Esophagus muscularis mucosa (tissue), 4 donors: ENCODE measurements around the gene CARMIL1.

Experiments used
- EP300 ChIP-seq: sonication (generic); formaldehyde crosslinking; IDR thresholded peaks from one replicate; pipeline ENCODE4 v1.6.1; 2017; ENCODE audit warnings: antibody characterized with exemption
- POLR2A ChIP-seq: fragments of 450-650 bp; IDR thresholded peaks from one replicate; pipeline ENCODE4 v1.6.1; 2017; ENCODE audit warnings: antibody characterized with exemption, moderate library complexity, mild to moderate bottlenecking, low read depth
- TF ChIP-seq, protein P1 (sequence below), 3 experiments: fragments of 200-600 bp in 2 of 3; fragments of 450-650 bp in 1 of 3; sonication (generic) in 2 of 3; IDR thresholded peaks; one replicate each; pipeline ENCODE4 v1.5.1; 2017 to 2019; ENCODE audit warnings: antibody characterized with exemption in 3 of 3, mild to moderate bottlenecking in 2 of 3, moderate library complexity in 1 of 3

DNA sequence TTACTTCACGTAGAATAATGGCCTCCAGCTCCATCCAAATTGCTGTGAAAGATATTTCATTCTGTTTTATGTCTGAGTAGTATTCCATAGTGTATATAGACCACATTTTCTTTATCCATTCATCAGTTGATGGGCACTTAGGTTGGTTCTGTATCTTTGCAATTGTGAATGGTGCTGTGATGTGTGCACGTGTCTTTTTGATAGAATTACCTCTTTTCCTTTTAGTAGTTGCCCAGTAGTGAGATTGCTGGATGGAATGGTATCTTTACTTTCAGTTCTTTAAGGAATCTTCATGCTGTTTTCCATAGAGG lies 91.8 kb downstream of the CARMIL1 start:
- TF ChIP-seq POLR2A (no peak), EP300 (no peak)
- TF ChIP-seq, protein P1, sequence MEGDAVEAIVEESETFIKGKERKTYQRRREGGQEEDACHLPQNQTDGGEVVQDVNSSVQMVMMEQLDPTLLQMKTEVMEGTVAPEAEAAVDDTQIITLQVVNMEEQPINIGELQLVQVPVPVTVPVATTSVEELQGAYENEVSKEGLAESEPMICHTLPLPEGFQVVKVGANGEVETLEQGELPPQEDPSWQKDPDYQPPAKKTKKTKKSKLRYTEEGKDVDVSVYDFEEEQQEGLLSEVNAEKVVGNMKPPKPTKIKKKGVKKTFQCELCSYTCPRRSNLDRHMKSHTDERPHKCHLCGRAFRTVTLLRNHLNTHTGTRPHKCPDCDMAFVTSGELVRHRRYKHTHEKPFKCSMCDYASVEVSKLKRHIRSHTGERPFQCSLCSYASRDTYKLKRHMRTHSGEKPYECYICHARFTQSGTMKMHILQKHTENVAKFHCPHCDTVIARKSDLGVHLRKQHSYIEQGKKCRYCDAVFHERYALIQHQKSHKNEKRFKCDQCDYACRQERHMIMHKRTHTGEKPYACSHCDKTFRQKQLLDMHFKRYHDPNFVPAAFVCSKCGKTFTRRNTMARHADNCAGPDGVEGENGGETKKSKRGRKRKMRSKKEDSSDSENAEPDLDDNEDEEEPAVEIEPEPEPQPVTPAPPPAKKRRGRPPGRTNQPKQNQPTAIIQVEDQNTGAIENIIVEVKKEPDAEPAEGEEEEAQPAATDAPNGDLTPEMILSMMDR (IDR thresholded peaks at IDR 0.05) = no peak
